ENCODE measurements around the gene ZNF280D.
"Not testable (repeated sequence)": the region's sequence is repeated elsewhere in the genome, so short reads cannot be mapped to it uniquely, and the experiment has no call there.

The ZNF280D gene

DNA sequence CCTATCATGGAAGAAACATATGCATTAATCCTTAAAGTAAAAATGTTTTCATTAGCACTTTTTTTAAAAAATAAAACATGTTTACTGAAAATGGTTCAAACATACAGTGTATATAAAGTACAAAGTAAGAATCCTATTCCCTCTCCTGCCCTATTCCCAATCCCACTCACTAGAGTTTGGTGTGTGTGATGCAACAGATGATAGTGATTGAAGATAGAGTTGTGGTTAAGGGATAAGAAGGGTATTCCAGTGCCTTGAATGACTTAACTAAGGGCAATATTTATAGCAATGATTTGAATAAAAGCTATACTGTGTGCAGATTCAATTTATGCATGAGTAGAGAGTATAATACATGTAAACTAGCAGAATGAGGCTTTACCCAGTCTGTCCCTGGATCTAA lies 18.1 kb downstream of the ZNF280D start:
- no peak for DNase-seq

- DNase-seq = not testable (repeated sequence)
Observed at GRCh38 chr15:56709502-56709901, 23.8 kb downstream of the ZNF280D start.

DNA sequence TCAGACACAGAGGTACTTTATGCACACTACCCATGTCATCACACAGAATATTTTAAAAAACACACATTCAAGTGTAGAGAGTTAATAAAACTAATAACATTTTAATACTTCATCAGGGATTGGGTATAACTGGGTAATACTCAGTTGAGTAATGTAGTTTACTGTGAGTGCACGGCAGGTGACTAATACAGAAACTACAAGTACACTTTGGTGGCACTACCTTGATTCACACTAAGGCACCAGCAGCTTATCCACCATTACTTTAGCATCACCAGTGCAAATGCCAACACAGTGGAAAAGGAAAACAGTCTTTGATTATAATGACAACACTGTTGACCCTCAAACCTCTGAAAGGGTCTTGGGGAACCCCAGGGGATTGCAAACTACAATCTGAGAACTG lies 33.6 kb downstream of the ZNF280D start:
- DNase-seq = no peak

DNA sequence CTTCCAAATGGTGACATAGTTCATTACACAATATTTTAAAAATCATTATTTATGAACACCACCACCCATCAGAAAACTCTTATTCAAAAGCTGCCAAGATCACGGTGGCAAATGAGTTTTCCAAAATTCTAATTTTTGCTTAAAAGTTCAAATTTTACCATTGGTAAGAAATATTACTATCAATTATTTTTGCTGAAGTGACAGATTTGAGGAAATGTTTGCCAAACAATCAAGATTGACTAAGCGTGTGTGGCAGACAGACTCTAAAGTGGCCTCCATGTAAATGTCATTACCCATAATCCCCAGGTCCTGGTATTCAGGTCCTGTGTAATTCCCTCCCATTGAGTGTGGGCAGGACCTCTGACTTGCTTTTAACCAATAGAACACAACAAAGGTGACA lies 35.0 kb downstream of the ZNF280D start:
- DNase-seq = no peak

GRCh38 chr15:56693761-56694160 lies 39.5 kb downstream of the ZNF280D start:
- no peak for DNase-seq

DNA sequence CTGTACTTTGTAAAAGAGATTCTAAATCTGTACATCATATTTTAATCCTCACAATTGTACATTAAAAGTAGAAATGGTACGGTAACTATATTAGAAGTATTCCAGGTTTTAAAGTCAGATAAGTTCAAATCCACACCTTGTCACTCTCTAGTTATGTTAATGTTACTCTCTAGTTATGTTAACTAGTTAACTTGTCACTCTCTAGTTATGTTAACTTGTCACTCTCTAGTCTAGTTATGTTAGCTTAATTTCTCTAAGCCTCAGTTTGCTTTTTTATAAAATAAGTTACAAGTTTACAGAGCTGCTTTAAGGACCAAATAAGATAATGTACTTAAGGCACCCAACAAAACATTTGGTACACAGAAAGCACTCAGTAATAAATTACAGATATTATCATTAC lies 42.6 kb downstream of the ZNF280D start:
- DNase-seq = no peak

GRCh38 chr15:56683908-56684307 lies 49.4 kb downstream of the ZNF280D start:
- no peak for DNase-seq

DNA sequence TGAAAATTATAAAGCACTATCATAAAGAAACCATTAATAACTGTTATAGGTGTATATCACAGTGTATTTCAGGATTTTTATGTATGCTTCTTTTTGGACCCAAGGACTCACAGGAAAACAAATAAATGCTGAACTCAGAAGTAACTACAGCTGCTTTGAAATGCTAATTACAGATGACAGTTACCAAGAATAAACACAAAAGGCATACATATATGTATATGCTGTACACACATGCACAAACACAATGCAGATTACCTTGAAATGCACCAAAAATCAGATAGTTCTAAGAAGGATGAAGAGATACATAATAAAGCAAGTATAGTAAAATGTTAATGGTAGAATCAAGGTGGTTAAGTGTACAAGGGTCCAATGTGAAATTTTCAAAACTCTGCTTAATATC lies 52.2 kb downstream of the ZNF280D start:
- DNase-seq = no peak

DNA sequence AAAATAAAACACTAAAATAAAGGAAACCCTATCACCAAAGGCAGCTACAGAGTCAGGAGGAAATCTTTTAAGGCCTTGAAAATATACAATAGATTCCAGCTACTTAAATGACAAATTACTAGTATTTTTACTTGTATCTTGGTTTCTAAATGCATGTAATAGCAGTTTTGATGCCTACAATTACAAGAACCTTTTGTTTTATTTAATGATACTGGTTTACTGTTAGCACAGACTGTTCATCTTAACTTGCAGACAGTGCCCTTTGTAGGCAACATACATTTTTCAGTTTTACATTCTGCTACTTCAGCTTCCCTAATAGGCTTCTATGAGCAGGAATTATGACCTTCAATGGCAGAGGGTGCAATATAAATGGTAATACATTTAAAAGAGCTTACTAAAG lies 54.1 kb downstream of the ZNF280D start:
- no peak for DNase-seq

DNA sequence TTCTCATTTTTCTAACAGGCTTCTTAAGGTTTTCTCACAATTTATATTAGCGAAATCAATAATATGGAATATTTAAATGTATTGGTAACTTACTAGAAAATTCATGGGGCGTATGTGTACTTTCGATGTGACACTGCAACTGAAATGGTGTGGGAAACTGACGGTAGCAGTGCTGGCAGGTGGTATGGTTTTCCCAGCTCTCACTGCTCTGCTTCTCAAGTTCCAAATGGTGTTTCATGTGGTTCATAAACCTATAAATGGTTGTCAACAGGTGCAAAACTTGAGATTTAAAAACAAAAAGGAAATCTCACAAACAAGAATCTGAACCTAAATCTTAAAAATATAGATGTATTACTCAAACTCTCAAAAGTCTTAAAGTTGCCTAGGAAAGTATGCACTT lies 54.7 kb downstream of the ZNF280D start:
- no peak for DNase-seq

DNA sequence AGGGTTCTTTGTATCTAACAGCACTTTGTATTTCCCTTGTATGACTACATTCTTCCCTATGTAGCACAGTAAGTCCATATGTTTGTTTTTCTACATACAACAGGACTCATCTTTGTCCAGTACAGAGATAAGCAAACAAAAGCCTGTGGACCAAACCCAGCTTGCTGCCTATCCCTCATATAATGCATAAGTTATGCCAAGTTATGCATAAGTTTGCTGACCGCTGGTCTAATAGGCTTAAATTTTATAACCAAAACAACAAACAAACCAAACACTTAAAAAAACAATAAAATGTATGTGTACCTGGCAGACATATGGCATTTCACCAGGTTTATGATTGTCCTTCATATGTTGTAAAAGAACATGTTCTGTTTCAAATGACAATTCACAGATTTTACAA lies 56.0 kb downstream of the ZNF280D start:
- no peak for DNase-seq

DNA sequence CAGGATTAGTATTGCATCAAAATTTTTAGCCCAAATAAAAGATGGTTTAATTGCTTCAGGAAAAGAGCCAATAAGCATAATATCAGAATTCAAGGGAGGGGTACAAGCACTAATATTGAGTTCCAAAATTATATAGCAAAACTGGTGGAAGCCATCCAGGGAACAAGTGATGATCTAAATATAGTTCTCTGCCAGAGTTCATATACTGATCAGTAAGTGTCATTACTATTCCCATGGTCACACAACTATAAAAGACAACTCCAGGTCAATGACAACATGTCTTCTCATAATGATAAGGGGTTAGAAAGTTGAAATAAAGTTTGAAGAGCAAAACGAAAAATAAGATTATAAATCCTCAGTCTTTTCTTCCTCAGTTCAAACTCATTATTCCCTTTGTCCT lies 57.4 kb downstream of the ZNF280D start:
- DNase-seq = no peak

DNA sequence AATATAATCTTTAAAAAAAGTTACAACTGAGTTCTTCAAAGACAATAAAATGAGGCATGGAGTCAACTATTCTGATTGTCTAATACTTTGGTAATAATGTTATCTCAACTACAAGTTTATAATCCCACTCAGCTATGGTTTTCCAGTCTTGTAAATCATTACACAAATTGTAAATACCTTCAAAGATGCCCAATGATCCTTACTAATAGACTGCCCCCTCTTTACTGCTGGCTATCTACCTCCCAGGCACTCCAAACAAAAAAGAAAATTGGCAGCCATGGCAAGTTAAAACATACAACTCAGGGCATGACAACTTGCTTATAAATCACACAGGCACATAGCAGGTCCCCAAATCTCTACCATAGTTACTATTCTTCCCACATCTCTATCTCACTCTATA lies 58.5 kb downstream of the ZNF280D start:
- no peak for DNase-seq

DNA sequence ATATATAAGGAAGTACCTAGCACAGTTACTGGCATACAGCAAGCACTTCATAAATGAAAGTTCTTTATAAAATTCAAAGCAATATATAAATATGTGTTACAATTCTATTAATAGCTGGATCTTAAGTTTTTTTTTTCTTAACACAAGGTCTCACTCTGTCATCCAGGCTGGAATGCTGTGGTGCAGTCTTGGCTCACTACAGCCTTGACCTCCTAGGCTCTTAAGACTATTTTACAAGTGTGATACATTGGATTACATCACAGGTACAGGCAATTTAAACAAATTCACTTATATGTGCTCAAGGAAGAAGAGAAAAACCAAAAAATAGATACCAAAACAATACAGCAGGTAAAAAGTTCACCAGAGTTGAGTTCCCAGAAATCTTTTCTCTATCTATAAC lies 60.6 kb downstream of the ZNF280D start:
- DNase-seq = no peak

- no peak for DNase-seq
Observed at GRCh38 chr15:56667517-56667916, 65.8 kb downstream of the ZNF280D start.

GRCh38 chr15:56660943-56661342 lies 72.4 kb downstream of the ZNF280D start:
- DNase-seq = no peak

GRCh38 chr15:56659197-56659596 lies 74.1 kb downstream of the ZNF280D start:
- DNase-seq = no peak

DNA sequence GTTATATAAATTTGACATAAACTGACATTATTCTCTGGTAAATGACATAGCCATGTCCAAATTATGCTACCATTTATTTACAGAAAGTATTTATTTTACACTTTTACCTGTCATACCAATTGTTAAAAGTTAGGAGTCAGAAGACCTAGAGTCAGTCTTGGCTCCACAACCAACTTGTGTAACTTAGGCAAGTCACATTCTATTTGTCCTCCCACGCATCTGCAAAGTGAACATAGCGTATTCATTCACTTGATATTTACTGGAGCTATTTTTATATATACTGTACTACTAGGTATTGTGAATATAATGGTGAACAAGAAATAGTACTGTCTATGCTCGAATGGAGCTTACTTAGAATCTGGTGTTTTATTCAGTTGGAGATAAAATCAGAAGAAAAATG lies 78.7 kb downstream of the ZNF280D start:
- no peak for DNase-seq

DNA sequence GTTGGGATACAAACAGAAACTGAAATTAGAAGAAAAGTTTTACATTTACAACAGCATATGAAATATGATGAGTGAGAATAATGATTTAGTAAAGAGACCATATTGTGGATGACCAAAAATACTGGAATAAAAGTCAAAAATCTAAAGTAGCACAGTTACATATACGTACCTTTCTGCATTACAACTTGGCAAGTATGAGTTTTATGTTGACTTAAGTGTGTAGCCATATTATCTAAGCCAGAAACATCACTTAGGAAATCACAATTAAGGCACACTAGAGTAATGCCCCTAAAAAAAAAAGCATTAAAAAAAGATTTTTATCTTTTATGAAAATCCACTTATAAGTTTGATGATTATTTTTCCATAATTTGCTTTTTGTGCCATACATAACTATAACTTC lies 79.1 kb downstream of the ZNF280D start:
- no peak for DNase-seq

GRCh38 chr15:56653787-56654186 lies 79.5 kb downstream of the ZNF280D start:
- DNase-seq = no peak

- DNase-seq = no peak
Observed at GRCh38 chr15:56653107-56653506, 80.2 kb downstream of the ZNF280D start.

DNA sequence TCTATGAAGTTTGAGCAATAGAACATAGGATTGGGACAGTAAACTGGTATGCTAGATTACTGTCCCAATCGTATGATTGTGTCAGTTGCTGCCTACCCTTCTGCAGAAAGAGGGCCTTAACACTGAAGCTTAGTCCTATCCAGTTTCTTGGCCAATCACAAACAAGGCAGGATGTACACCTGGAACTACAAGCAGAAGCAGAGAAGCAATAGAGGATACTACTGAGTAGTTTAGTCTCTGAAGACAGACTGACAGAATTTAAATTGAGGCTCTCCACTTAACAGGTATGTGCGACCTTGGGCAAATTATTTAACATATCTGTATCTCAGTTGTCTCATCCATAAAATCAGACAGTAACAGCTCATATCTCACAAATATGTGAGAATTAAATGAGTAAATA lies 85.0 kb downstream of the ZNF280D start:
- no peak for DNase-seq

- no peak for DNase-seq
Observed at GRCh38 chr15:56640549-56640948, 92.8 kb downstream of the ZNF280D start.

GRCh38 chr15:56640127-56640526 lies 93.2 kb downstream of the ZNF280D start:
- no peak for DNase-seq

DNA sequence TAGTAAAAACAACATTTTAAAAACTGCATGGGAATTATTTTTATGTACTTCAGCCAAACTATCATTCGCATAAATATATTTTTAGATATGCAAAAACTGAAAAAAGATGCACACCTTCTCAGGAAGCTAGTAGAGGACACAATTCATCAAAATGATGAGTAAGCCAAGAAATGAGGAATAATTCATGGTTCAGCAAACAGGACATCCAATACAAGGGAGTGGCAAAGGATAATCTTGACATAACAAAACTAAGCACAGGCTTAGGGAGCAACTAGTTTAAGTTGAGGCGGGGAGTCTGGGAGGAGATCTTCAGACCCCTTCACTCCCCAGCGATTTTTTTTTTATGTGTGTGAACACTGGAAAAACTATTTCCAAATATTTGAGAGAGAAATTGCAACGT lies 93.7 kb downstream of the ZNF280D start:
- DNase-seq = no peak

DNA sequence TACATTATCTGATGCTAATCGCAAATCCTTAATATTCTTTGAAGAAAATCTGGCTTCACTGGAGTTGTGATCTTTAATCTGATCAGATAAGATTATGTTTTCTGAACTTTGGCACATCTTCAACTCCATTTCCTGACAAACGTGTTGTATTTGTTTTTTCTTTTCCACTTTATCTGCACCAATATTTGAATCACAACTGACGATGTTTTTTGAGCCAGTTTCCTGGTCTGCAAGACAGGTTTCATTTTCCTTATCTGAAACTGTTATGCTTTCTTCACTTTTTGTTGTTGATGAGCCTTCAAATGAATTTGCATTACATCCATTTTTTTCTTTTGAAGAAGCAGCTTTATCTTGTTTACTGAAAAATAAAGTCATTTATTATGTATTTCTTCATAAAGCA lies 101.5 kb downstream of the ZNF280D start:
- no peak for DNase-seq

All from stimulated activated CD8-positive, alpha-beta memory T cell treated with anti-CD3 and anti-CD28 coated beads, Interleukin-4, amount 100 ng/mL, for 48 hours (primary cell).